Measurements from ENCODE around the gene TSHZ2.
"Not testable (repeated sequence)": the region's sequence is repeated elsewhere in the genome, so short reads cannot be mapped to it uniquely, and the experiment has no call there.

The TSHZ2 gene

GRCh38 chr20:53320701-53321100 is 348.5 kb downstream of the TSHZ2 start:
- no peak for DNase-seq (ENCODE audit: low spot score)

- no peak for DNase-seq (ENCODE audit: low spot score)
Measured at GRCh38 chr20:53321596-53321995, 349.4 kb downstream of the TSHZ2 start.

GRCh38 chr20:53322651-53323050 is 350.5 kb downstream of the TSHZ2 start:
- DNase-seq (ENCODE audit: low spot score), result no peak

- DNase-seq (ENCODE audit: low spot score), result not testable (repeated sequence)
Measured at GRCh38 chr20:53323460-53323859, 351.3 kb downstream of the TSHZ2 start.

GRCh38 chr20:53324816-53325215 is 352.7 kb downstream of the TSHZ2 start:
- DNase-seq (ENCODE audit: low spot score), result no peak

- no peak for DNase-seq (ENCODE audit: low spot score)
Measured at GRCh38 chr20:53328961-53329360, 356.8 kb downstream of the TSHZ2 start.

- DNase-seq (ENCODE audit: low spot score), result no peak
Measured at GRCh38 chr20:53329781-53330180, 357.6 kb downstream of the TSHZ2 start.

GRCh38 chr20:53330601-53331140 is 358.5 kb downstream of the TSHZ2 start:
- DNase-seq (ENCODE audit: low spot score), result no peak

- DNase-seq (ENCODE audit: low spot score), result peak; percentile 85
Measured at GRCh38 chr20:53331151-53331973, 359.2 kb downstream of the TSHZ2 start.

- no peak for DNase-seq (ENCODE audit: low spot score)
Measured at GRCh38 chr20:53332022-53332837, 360.1 kb downstream of the TSHZ2 start.

GRCh38 chr20:53334861-53335260 is 362.7 kb downstream of the TSHZ2 start:
- DNase-seq (ENCODE audit: low spot score), result no peak

- no peak for DNase-seq (ENCODE audit: low spot score)
Measured at GRCh38 chr20:53335555-53335954, 363.4 kb downstream of the TSHZ2 start.

- DNase-seq (ENCODE audit: low spot score), result no peak
Measured at GRCh38 chr20:53336892-53337291, 364.7 kb downstream of the TSHZ2 start.

GRCh38 chr20:53337390-53338101 is 365.4 kb downstream of the TSHZ2 start:
- DNase-seq (ENCODE audit: low spot score), result no peak

GRCh38 chr20:53338716-53339115 is 366.6 kb downstream of the TSHZ2 start:
- no peak for DNase-seq (ENCODE audit: low spot score)

- no peak for DNase-seq (ENCODE audit: low spot score)
Measured at GRCh38 chr20:53342429-53342828, 370.3 kb downstream of the TSHZ2 start.

GRCh38 chr20:53343448-53343847 is 371.3 kb downstream of the TSHZ2 start:
- DNase-seq (ENCODE audit: low spot score), result no peak

- DNase-seq (ENCODE audit: low spot score), result no peak
Measured at GRCh38 chr20:53344891-53345290, 372.7 kb downstream of the TSHZ2 start.

- no peak for DNase-seq (ENCODE audit: low spot score)
Measured at GRCh38 chr20:53345536-53346334, 373.6 kb downstream of the TSHZ2 start.

GRCh38 chr20:53346335-53346648 is 374.1 kb downstream of the TSHZ2 start:
- DNase-seq (ENCODE audit: low spot score), result peak; percentile 57

- DNase-seq (ENCODE audit: low spot score), result no peak
Measured at GRCh38 chr20:53349730-53350129, 377.6 kb downstream of the TSHZ2 start.
